HG03108 (cell line): Measurements from ENCODE around the gene KRT38.

Source experiments
- ATAC-seq: cut with Tn5 transposase; IDR thresholded peaks from one replicate; pipeline ENCODE4 v1.9.1; 2021; ENCODE audit warnings: moderate library complexity; ENCODE audit not compliant: unreplicated experiment

The KRT38 gene

DNA sequence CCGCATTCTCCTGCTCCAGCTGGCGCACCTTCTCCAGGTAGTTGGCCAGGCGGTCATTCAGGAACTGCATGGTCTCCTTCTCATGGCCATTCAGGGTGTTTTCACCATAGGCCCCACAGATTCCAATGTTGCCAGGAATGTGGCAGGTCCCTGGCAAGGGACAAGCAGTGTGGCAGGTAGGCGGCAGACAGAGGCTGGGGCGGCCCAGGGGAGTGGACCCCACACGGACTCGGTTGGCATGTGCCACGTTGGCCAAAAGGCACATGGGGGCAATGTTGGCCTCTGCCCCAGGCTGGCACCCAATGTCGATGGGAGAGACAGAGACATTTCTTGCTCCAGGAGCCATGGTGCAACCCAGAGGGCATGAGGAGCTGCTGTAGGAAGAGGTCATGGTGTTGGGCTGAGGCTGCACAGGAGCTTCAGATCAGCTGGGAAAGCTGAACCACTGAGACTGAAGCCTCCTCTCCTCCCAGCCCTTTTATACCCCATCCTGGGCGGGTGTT is at the start of gene KRT38:
TSS of gene KRT38 (minus strand) at position 453 of the 503 bp plus-strand sequence. CDS start at position 391, 62 bp downstream.
- ATAC-seq = no peak

DNA sequence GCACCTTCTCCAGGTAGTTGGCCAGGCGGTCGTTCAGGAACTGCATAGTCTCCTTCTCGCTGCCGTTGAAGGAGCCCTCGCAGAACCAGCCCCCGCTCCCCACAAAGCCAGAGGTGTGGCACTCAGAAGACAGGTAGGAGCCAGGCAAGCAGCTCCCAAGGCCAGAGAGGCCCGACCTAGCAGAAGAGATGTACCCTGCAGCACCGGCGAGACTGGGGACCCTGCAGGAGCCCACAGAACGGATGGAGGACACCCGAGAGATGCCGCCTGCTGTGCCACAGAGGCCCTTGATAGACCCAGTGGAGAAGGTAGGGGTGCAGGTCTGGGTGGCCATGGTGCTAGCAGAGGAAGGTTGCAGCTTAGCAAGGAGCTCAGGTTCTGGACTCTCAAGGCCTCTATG is 48.7 kb upstream of the KRT38 start, which contains the start of gene KRT36:
TSS of gene KRT36 (minus strand) at position 380 of the 400 bp plus-strand sequence. CDS start at position 334, 46 bp downstream.
- ATAC-seq = no peak

DNA sequence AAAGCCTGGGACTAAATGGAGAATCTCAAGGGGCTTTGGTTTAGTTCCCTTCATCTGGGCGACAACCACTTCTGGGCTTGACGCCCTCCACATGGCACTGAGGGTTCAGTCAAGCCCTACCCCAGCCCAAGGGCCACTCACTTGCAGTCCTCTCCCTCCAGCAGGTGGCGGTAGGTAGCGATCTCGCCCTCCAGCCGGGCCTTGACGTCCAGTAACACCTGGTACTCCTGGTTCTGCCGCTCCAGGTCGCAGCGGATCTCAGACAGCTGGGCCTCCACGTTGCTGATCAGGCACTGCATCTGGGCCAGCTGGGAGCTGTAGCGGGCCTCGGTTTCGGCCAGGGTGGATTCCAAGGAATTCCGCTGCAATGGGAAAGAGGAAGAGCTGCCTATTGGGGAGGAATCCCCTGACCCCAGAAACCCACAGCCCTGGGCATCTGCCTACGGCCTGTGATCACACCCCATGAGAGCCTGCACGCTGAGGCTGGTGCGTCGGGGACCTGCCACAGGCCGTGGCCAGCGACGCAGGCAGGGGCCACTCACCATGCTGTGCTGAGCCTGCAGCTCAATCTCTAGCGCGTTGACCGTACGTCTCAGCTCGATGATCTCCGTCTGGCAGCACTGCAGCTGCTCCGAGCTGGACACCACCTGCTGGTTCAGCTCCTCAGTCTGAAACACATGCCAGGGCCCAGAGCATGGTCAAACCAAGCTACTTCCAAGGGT is 46.2 kb upstream of the KRT38 start:
- ATAC-seq = no peak

DNA sequence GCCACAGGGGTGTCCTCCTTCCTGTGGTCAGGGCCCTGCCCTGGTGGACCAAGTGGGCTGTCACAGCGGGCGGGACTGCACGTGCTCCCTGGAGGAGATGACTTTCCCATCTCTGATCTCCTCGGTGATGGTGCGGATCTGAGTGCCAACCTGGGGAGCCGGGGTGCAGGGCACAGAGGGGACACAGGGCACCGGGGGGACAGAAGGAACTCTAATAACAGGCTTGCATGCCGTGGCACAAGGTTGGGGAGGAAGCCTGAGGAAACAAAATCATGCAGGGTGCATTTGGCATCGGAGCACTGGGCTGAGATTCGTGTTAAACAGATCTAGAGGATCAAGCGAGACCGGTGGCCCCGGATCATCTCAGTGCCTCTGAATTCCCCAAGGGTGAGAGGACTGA is 45.5 kb upstream of the KRT38 start:
- ATAC-seq = no peak

DNA sequence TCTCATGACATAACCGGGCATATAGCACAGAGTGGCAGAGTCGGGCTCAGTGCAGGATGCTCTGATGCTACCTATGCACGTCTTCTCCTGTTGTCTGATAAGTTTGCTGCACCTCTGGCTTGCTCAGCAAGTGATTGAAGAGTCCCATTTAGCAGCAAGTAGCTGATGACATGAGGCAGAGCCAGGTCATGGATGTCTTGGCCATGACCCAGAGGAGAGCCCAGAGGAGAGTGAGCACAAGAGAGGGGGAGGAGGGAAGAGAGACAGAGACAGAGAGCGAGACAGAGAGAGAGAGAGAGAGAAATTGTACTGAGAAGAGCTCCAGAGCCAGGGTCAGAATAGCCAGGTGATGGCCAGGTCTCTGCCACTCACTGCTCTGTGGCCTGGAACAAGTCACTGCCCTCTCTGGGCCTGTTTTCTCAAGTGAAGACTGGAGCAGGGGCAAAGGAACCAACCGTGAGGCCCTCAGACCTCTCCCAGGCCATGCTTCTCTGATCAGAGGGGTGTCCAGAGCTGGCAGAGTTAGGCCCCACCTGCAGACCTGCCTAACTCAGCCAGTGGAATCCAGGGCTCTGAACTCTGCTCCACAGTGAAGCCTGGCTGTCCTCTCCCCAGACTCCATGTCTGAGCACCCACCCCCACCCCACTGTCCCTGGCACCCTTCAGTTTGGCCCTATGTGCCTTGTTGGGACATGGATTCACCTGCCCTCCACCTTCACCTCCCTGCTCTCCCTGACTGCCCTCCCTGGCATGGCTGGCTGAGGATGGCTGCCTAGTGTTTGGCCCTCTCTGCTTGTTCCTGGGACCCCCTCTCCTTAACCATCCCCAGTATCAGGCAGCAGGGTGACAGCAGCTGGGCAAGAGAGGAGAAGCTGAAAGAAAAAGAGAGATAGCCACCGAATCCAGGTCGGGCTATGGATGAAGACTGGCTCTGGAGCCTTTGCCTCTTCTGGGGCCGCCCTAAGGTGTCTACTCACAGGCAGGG is 44.4 kb upstream of the KRT38 start:
- no peak for ATAC-seq

DNA sequence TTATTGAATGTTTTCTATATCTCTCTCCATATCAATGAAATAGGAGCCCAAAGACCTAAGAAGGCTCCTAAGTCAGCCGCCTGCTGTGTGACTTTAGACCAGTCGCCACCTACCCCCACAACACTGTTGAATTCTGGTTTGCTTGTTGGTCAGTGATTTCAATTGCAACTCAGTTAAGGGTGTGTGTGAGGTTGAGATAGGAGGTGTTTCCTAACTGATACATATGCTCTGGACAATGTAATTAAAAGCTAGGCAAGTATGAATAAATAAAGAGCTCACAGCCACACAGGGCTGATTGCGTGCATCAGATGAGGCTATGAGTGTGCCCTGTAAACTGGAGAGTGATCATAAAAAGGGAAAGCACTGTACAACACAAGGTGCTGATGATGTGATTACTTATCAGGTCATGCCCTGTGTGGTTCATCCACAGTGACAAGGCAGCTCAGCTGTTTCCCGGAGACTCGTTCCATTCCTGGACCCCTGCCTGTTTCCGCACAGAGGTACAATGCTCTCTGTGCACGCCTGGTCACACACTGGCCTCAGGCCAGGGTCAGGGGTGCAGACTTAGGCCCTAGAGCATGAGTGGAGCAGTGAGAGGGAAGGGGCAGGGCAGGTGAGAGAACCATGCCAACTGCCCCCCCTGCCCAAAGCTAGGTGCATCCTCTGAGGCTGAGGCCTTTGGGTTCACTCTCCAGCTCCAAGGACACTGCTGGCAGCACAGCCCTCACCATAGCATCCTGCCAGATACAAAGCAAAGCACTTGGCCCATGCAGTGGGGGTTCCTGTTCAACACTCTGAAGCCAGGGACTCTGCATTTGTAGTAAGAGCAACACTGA is 43.4 kb upstream of the KRT38 start:
- no peak for ATAC-seq

DNA sequence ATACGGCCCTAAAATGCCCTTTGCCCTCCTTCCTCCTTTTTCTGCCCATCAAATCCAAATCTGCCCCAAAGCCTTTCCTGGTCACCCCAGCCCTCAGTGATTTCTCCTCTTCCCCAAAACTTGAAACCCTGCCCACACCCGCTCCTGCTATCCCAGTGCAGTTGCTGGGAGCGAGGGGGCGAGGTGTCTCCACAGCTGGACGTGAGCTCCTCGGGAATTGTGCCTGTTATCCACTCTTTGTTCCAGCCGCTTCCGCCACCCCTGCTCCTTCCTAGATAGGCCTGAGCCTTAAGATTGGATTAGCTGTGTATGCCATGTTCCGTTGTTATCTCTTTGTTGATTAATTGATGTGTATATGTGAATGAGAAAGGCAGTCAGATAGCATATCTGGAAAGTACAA is 42.7 kb upstream of the KRT38 start:
- no peak for ATAC-seq

DNA sequence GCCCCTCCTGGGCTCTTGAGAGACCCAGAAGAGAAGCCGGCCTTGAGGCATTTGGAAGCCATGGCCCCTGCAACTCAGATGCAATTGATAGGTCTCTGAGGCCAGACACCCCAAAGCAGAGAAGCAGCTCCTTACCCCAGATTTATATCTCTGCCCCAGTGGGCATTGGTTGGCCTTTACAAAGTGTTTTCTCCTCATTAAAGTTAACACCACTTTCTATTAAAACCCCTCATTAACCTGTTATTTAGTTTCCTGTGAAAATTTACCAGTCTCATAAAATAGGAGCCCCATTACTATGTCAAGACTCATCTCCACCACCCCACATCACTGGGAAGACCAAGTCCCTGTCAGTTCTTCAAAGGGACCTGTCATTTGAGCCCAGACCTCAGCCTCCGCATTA is 40.3 kb upstream of the KRT38 start, which contains the start of gene KRT35:
TSS of gene KRT35 (minus strand) at position 116 of the 400 bp plus-strand sequence. CDS start at position 62, 54 bp downstream.
- ATAC-seq = no peak

DNA sequence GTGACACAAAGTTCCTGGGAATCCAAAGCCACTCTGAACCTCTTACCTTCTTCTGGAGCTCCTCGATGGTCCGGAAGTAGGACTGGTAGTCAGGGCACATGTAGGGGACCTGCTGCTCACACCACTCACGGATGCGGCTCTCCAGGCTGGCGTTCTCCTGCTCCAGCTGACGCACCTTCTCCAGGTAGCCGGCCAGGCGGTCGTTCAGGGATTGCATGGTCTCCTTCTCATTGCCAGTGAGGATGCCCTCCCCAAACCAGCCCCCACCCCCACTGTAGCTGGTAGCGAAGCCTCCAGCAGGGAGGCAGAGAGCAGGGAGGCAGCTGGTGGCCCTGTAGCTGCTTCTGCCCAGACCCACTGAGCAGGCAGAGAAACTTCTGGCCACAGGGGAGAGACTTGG is 39.8 kb upstream of the KRT38 start:
- ATAC-seq = no peak

DNA sequence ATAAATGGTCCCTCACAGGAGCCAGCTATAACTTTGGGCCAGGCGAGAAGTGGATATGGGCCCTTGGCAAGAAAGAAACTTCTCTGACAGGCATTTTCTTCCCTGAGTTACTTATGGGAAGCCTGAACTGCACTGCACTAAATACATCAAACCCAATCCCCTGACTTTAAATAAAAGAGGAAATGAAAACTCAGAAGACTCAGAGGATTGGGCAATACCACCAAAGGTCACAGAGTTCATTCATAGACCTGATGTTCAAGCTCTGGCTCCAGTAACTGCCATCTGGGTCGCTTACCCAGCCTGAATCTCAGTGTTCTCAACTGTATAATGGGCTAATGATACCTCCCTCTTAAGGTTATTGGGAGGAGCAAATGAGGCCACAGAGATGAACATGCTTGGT is 39.4 kb upstream of the KRT38 start:
- ATAC-seq = no peak

DNA sequence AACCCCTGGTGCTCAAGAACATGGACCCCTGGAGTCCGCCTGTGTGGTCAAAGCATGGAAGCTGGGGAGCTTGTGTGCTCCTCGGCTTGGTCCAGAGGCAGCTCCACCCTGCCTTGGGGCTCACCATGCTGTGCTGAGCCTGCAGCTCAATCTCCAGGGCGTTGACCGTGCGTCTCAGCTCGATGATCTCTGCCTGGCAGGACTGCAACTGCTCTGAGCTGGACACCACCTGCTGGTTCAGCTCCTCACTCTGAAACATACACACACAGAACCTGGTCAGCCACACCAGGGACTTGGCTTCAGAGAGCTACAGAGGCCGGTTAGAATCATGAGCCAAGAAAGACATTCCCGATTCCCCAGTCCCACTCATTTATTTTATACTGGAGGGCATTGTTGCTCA is 37.5 kb upstream of the KRT38 start:
- ATAC-seq = no peak

DNA sequence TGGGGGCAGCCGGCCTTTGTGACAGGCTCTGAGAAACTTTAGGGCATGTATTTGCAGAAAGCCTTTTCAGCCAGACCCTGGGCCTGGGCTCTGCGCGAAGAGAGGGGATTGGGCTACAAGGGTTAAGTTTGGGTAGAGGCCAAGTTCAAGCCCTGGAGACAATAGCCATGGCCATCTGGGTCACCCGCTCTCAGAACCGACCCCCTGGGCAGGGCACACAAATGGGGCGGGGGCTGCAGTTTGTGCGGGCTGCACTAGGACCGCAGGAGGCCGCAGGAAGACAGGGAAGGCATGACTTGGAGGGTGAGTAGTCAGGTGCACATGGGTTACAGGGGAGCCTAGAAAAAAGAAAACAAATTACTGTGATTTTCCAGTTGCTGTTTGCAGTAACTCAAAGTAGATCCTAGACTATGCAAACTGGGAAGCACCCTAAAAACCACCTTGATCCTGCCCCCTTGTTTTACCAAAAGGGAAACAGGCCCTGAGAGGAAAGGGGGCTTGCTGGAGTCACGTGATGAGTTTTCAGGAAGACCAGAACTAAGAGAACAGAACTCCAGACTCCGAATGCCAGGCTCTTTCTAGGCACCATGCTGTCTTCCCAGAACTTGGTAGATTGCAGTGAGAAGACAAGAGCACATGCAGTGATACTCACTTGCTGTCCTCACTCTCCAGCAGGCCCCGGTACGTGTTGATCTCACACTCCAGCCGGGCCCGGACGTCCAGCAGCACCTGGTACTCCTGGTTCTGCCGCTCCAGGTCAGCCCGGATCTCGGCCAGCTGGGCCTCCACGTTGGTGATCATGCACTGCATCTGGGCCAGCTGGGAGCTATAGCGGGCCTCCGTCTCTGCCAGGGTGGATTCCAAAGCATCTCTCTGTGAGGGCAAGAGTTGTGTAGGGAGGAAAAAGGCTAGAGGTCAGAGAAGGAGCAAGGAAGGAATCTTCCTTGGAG is 36.4 kb upstream of the KRT38 start:
- ATAC-seq = no peak

DNA sequence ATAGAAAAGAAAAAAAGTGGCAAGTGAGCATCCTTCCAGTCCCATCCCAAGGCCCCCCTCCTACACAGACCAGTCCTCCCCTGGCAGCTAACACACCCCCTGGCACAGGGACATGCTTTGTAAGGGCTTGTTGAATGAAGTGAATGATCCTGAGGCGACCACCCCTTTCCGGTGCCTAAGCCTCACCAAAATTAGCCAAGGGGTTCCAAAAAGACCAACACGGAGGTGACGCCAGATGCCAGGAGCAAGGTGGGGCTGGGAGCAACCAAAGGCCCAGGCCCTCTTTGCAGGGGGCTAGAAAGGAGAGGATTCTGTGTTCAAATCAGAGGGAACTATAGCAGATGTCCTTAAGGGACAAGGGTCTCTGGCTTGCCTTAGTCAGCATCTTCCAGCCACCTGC is 34.6 kb upstream of the KRT38 start:
- no peak for ATAC-seq

DNA sequence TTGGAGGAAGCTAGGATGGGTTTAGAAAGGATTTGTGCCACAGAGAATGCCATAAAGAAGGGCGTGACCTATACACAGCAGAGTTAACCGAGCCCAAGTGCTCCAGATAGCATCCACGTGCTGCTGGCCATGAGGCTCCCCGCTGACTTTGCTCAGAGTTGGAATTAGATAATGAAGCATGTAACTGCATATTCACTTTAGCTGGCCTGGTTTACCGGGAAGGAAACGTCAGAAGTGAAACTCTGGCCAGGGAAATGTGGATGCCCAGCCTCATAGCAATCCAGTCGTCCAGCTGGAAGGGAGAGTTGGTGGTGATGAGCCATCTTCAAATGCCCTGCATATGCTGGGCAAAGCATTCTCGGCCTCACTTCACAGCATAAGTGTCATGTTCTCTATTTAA is 34.1 kb upstream of the KRT38 start:
- ATAC-seq = no peak

DNA sequence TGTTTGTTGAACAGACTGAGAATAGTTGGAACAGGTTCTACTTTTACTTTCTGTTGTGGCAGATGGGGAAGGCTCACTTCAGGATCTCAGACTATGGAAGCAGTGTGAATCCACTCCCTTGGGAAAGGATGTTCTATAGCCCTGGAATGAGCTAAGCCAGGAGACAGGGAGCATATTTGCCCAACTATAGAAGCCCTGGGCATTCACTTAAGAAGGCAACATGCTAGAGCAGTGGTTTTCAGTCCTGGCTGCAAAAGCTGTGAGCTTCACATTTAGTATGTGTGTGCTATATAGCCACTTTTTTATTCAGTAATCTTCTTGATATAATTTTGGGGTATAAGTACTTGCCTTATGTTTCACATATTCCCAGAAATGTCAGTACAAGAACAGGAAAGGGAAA is 27.6 kb upstream of the KRT38 start:
- no peak for ATAC-seq

DNA sequence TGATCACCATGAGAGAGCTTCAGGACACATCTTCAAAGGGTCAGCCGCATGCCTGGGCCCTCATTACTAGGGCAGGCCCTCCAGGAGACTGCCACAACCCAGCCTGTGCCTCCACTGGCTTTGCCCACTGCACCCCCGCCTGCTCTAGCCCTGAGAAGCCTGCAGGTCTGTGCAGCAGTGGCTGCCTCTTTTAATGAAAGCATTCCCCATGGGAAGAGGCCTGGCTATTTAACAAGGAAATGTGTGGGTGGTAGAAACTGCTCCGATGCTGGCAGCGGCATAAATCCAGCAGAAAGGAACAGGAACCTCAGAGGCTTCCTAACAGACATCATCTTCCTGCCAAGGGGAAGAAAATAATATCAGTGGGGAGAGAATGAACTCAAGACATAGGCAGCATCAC is 26.8 kb upstream of the KRT38 start:
- ATAC-seq = no peak

DNA sequence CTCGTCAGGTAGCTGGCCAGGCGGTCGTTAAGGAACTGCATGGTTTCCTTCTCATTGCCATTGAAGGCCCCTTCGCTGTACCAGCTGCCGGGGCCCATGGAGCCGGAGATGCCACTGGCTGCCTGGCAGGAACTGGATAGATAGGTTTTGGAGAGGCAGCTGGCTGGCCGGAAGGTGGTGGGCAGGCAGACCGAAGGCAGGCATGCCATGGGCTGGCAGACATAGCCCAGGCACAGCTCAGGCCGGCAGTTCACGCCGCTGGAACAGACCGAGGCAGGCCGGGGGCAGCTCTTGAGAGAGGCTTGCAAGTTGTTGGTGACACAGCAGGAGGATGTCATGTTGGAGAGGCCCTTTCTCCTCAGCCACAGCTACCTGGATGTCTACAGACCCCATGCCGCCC is 26.2 kb upstream of the KRT38 start, which contains the start of gene KRT32:
TSS of gene KRT32 (minus strand) at position 399 of the 400 bp plus-strand sequence. CDS start at position 338, 61 bp downstream.
- ATAC-seq = no peak

DNA sequence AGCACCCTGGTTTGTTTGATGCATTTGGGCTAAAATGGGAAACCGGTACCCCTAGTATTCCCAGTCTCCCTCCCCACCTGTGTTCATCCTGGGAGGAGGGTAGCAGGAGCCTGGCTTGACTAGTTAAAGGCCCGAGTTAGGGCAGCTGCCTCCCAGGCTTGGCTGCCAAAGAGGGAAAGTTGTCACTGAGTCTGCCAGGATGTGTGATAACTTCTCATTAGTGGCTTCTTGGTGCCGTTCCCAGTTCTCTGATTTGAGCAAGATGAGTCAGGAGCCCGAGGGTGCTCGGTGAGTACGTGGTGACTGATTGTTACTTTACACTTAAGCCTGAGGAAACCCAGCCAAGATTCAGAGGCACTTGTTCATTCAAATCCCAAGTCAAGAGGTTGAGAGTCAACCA is 23.9 kb upstream of the KRT38 start:
- no peak for ATAC-seq

DNA sequence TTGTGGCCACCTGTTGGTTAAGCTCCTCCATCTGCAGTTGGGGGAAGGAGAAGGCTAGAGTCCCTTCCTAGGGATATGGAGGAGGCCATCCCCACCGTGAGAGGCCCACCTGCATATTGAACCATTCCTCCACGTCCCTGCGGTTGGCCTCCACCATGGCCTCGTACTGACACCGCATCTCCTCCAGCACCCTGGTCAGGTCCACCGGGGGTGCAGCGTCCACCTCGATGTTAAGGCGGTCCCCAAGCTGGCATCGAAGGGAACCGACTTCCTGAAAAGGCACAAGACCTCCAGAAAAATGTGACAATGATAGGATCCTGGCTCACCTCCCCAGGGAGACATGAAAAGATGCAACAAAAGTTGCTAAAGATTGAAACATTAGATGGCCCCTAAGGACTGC is 23.4 kb upstream of the KRT38 start:
- ATAC-seq = no peak
